K562 (cell line): ENCODE data around the gene HEY2. TPM values are rescaled to one million over a fixed set of nuclear protein-coding genes. Genes with fewer than 3 reads are reported as not detected.

ENCODE experiments used
- ELF4 ChIP-seq: fragments of 450-650 bp; formaldehyde crosslinking; IDR thresholded peaks from 2 replicates; pipeline ENCODE4 v1.4.0; 2022; ENCODE audit warnings: missing genetic modification characterization
- EP400 ChIP-seq: fragments of 450-650 bp; IDR thresholded peaks from 2 replicates; pipeline ENCODE4 v1.6.1; 2017; ENCODE audit warnings: antibody characterized with exemption, mild to moderate bottlenecking, moderate library complexity
- HCFC1 ChIP-seq: IDR thresholded peaks from 2 replicates; pipeline ENCODE4 v1.6.1; 2012; ENCODE audit warnings: low read depth, low read length, improper control_type of control experiment
- HDAC2 ChIP-seq: fragments of 450-650 bp; IDR thresholded peaks from 2 replicates; pipeline ENCODE4 v1.6.1; 2016; ENCODE audit warnings: mild to moderate bottlenecking
- MCM5 ChIP-seq: fragments of 450-650 bp; IDR thresholded peaks from 2 replicates; pipeline ENCODE4 v1.6.1; 2016; ENCODE audit warnings: low read depth
- NFRKB ChIP-seq: fragments of 450-650 bp; IDR thresholded peaks from 2 replicates; pipeline ENCODE4 v1.6.1; 2016; ENCODE audit warnings: low read depth
- RAD51 ChIP-seq: fragments of 450-650 bp; IDR thresholded peaks from 2 replicates; pipeline ENCODE4 v1.7.1; 2016; ENCODE audit warnings: low read depth, mild to moderate bottlenecking, borderline replicate concordance
- RBFOX2 ChIP-seq: fragments of 200-400 bp; formaldehyde crosslinking; IDR thresholded peaks from 2 replicates; pipeline ENCODE4 v1.6.1; 2017; ENCODE audit warnings: low read depth, mild to moderate bottlenecking, low read length, moderate library complexity
- SRSF1 ChIP-seq: fragments of 200-400 bp; formaldehyde crosslinking; IDR thresholded peaks from 2 replicates; pipeline ENCODE4 v1.6.1; 2017; ENCODE audit warnings: mild to moderate bottlenecking, low read depth, low read length, moderate library complexity
- USF1 ChIP-seq: sonication (generic); formaldehyde crosslinking; IDR thresholded peaks from 2 replicates; pipeline ENCODE4 v1.9.0; 2022; ENCODE audit warnings: mild to moderate bottlenecking, missing genetic modification reagents
- ZNF184 ChIP-seq: sonication (generic); formaldehyde crosslinking; IDR thresholded peaks from 2 replicates; pipeline ENCODE4 v1.5.0; 2020; ENCODE audit warnings: missing genetic modification reagents
- ZNF695 ChIP-seq: fragments of 450-650 bp; formaldehyde crosslinking; IDR thresholded peaks from 2 replicates; pipeline ENCODE4 v1.4.0; 2020; ENCODE audit warnings: mild to moderate bottlenecking, moderate library complexity
- ZNF764 ChIP-seq: fragments of 250-450 bp; sonication (Bioruptor Pico); IDR thresholded peaks from 2 replicates; pipeline ENCODE4 v1.4.0; 2020; ENCODE audit warnings: low read depth, mild to moderate bottlenecking, moderate library complexity
- polyA plus RNA-seq, 8 experiments: library from polyadenylated mRNA; depleted of rRNA in 4 of 8; stranded (reverse) in 5 of 8; unstranded in 3 of 8; fragments of >200 nt; fragmentation: Nextera tagmentation in 2 of 8; fragmentation: Illumina TruSeq in 1 of 8; extraction: Ambion mirVana in 2 of 8; extraction: Trizol in 1 of 8; gene quantifications; 2 replicates each; pipeline versions ENCODE4 v1.2.1 to v1.2.3, GENCODE V29; 2011 to 2014; ENCODE audit warnings: inconsistent platforms in 1 of 8, missing spikeins in 1 of 8
- total RNA-seq, 7 experiments: library from RNA; depleted of rRNA in 6 of 7; stranded (reverse); fragments of >200 nt in 6 of 7; fragmentation: Illumina TruSeq in 2 of 7; extraction: Trizol in 2 of 7; gene quantifications; 2 replicates each; pipeline versions ENCODE4 v1.2.1 to v1.2.3, GENCODE V29; 2011 to 2021; ENCODE audit warnings: low replicate concordance in 1 of 7
- TF ChIP-seq, protein P1 (sequence below): fragments of 250-450 bp; sonication (Bioruptor Pico); IDR thresholded peaks from 2 replicates; pipeline ENCODE4 v1.5.0; 2021
- TF ChIP-seq, protein P2 (sequence below): fragments of 450-650 bp; formaldehyde crosslinking; IDR thresholded peaks from 2 replicates; pipeline ENCODE4 v1.4.0; 2020; ENCODE audit warnings: mild to moderate bottlenecking, moderate library complexity
- TF ChIP-seq, protein P3 (sequence below): fragments of 450-650 bp; IDR thresholded peaks from 2 replicates; pipeline ENCODE4 v1.6.1; 2014; ENCODE audit warnings: low read depth, mild to moderate bottlenecking, moderate library complexity, borderline replicate concordance
- TF ChIP-seq, protein P4 (sequence below): fragments of 450-650 bp; IDR thresholded peaks from 2 replicates; pipeline ENCODE4 v1.6.1; 2018; ENCODE audit warnings: mild to moderate bottlenecking, low read depth; ENCODE audit not compliant: partially characterized antibody

HEY2 gene
- total and polyA plus RNA-seq, 9 of the 15 experiments (the other 6 are each of a cell fraction or from before 2014, with no cell fraction given), result 0.03 to 0.07 (median 0.06) TPM; not detected in 5

- TF ChIP-seq EP400 (peak; percentile 73), USF1 (peak; percentile 50; the same call in 1 of the 2 replicates), NFRKB (peak; percentile 62; the same call in 1 of the 2 replicates), SRSF1 (no peak), ZNF184 (no peak), RBFOX2 (no peak), HCFC1 (no peak), ZNF695 (no peak), MCM5 (no peak), ELF4 (CRISPR knock-in tag) (no peak; the same call in 1 of the 2 replicates), ZNF764 (no peak), RAD51 (peak; percentile 44; the same call in 1 of the 2 replicates), HDAC2 (peak; percentile 79)
- TF ChIP-seq, protein P1, sequence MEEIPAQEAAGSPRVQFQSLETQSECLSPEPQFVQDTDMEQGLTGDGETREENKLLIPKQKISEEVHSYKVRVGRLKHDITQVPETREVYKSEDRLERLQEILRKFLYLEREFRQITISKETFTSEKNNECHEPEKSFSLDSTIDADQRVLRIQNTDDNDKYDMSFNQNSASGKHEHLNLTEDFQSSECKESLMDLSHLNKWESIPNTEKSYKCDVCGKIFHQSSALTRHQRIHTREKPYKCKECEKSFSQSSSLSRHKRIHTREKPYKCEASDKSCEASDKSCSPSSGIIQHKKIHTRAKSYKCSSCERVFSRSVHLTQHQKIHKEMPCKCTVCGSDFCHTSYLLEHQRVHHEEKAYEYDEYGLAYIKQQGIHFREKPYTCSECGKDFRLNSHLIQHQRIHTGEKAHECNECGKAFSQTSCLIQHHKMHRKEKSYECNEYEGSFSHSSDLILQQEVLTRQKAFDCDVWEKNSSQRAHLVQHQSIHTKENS, result no peak
- TF ChIP-seq, protein P2, sequence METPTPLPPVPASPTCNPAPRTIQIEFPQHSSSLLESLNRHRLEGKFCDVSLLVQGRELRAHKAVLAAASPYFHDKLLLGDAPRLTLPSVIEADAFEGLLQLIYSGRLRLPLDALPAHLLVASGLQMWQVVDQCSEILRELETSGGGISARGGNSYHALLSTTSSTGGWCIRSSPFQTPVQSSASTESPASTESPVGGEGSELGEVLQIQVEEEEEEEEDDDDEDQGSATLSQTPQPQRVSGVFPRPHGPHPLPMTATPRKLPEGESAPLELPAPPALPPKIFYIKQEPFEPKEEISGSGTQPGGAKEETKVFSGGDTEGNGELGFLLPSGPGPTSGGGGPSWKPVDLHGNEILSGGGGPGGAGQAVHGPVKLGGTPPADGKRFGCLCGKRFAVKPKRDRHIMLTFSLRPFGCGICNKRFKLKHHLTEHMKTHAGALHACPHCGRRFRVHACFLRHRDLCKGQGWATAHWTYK (CRISPR knock-in tag), result no peak
- TF ChIP-seq, protein P3, sequence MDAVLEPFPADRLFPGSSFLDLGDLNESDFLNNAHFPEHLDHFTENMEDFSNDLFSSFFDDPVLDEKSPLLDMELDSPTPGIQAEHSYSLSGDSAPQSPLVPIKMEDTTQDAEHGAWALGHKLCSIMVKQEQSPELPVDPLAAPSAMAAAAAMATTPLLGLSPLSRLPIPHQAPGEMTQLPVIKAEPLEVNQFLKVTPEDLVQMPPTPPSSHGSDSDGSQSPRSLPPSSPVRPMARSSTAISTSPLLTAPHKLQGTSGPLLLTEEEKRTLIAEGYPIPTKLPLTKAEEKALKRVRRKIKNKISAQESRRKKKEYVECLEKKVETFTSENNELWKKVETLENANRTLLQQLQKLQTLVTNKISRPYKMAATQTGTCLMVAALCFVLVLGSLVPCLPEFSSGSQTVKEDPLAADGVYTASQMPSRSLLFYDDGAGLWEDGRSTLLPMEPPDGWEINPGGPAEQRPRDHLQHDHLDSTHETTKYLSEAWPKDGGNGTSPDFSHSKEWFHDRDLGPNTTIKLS, result 0 out of 2 replicates have a peak, but pooled peaks have one; percentile 17
- TF ChIP-seq, protein P4, sequence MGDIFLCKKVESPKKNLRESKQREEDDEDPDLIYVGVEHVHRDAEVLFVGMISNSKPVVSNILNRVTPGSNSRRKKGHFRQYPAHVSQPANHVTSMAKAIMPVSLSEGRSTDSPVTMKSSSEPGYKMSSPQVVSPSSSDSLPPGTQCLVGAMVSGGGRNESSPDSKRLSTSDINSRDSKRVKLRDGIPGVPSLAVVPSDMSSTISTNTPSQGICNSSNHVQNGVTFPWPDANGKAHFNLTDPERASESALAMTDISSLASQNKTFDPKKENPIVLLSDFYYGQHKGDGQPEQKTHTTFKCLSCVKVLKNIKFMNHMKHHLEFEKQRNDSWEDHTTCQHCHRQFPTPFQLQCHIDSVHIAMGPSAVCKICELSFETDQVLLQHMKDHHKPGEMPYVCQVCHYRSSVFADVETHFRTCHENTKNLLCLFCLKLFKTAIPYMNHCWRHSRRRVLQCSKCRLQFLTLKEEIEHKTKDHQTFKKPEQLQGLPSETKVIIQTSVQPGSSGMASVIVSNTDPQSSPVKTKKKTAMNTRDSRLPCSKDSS, result no peak
Observed at GRCh38 chr6:125789576-125790357, 40.3 kb downstream of the HEY2 start (continued).
